HG03521 (cell line): Measurements from ENCODE around the gene MTHFSD.

Source experiments
- ATAC-seq: cut with Tn5 transposase; IDR thresholded peaks from one replicate; pipeline ENCODE4 v1.9.1; 2021; ENCODE audit warnings: mild to moderate bottlenecking, moderate library complexity; ENCODE audit not compliant: unreplicated experiment

The MTHFSD gene

GRCh38 chr16:86515777-86516622, 39.0 kb downstream of the MTHFSD start:
- no peak for ATAC-seq

GRCh38 chr16:86515413-86515776, 39.6 kb downstream of the MTHFSD start:
- ATAC-seq: no peak

DNA sequence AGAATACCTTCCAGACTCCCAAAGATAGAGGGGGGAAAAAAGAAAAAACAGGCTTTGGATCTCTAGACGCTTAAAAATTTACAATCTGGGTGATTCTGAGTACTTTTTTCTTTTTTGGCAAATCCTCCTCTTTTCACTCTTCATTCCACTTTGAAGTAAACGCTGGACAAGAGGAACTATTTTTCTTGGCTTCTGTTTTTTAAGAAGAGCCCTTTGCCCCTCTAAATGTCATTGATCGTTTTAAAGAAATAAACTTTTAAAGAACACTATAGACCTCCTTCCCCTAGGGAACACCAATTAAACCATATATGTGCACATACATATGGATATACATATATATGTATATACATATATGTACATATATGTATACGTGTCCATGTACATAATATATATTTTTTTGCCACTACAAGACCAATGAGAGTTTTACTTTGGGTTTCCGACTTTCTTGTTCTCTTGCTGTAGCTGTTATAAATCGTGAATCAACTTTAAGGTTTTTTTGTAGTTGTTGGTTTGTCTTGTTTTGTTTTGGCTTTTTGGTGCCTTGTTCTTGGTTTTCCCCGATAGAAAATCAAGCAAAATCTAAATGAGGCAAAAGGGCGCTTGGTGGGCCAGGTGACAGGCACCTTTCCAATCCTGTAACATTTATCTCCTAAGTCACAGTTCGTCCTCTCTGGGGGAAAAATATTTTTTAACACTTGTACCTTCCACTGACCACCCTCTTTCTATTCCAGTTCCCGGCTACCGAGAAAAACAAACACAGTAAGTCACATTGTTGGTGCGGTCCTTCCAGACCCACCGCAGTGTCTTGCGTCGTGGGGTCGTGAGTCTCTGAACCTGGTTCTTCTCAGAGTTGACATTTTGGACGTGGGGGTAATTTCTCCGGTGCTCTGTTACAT, 40.3 kb downstream of the MTHFSD start:
- no peak for ATAC-seq

GRCh38 chr16:86513471-86514277, 41.4 kb downstream of the MTHFSD start:
- ATAC-seq: no peak

GRCh38 chr16:86512860-86513470, 42.1 kb downstream of the MTHFSD start:
- no peak for ATAC-seq

- ATAC-seq: no peak
Observed at GRCh38 chr16:86512301-86512859, 42.7 kb downstream of the MTHFSD start.

DNA sequence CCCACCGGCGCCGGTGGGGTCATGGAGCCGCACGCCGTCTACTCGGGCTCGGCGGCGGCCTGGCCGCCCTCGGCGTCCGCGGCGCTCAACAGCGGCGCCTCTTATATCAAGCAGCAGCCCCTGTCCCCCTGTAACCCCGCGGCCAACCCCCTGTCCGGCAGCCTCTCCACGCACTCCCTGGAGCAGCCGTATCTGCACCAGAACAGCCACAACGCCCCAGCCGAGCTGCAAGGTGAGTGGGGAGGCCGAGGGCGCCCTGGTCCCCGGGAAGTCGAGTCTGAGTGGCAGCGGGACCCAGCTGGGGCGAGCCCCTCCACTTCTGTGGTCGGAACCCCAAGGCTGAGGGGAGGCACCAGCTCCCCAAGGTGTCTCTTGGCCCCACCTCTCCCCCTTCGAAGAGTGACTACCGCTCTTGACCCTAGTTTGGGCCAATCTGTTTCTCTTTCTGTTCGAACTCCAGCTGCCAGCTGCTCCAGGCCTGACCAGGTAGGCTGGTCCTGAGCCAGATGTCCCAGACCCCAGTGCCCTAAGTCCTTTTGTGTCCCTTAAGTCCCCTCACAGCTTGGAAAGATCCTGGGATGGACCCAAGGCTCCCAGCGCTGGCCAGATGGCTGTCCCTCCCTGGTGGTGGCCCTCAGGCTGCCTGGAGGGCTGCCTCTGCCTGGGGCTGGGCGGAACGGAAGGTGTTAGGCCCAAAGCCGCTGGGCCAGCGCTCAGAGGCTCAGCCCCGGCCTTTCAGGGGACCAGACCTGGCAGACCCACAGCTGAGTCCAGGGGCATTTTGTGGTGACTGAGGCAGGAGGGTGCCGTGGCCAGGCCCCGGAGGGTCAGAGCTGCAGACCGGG, 43.5 kb downstream of the MTHFSD start:
- no peak for ATAC-seq

DNA sequence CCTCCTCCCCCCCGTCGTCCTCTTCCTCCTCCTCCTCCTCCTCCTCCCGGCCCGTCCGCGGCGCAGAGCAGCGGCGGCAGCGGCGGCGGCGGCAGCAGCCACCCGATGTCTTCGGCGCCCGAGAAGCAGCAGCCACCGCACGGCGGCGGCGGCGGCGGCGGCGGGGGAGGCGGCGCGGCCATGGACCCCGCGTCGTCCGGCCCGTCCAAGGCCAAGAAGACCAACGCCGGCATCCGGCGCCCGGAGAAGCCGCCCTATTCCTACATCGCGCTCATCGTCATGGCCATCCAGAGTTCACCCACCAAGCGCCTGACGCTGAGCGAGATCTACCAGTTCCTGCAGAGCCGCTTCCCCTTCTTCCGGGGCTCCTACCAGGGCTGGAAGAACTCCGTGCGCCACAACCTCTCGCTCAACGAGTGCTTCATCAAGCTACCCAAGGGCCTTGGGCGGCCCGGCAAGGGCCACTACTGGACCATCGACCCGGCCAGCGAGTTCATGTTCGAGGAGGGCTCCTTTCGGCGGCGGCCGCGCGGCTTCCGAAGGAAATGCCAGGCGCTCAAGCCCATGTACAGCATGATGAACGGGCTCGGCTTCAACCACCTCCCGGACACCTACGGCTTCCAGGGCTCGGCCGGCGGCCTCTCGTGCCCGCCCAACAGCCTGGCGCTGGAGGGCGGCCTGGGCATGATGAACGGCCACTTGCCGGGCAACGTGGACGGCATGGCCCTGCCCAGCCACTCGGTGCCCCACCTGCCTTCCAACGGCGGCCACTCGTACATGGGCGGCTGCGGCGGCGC, 44.4 kb downstream of the MTHFSD start, which contains the start of gene FOXF1:
TSS of gene FOXF1 (plus strand) at position 63 of the 797 bp plus-strand sequence. CDS start at position 106, 43 bp downstream.
- no peak for ATAC-seq

- no peak for ATAC-seq
Observed at GRCh38 chr16:86509759-86510464, 45.1 kb downstream of the MTHFSD start.

DNA sequence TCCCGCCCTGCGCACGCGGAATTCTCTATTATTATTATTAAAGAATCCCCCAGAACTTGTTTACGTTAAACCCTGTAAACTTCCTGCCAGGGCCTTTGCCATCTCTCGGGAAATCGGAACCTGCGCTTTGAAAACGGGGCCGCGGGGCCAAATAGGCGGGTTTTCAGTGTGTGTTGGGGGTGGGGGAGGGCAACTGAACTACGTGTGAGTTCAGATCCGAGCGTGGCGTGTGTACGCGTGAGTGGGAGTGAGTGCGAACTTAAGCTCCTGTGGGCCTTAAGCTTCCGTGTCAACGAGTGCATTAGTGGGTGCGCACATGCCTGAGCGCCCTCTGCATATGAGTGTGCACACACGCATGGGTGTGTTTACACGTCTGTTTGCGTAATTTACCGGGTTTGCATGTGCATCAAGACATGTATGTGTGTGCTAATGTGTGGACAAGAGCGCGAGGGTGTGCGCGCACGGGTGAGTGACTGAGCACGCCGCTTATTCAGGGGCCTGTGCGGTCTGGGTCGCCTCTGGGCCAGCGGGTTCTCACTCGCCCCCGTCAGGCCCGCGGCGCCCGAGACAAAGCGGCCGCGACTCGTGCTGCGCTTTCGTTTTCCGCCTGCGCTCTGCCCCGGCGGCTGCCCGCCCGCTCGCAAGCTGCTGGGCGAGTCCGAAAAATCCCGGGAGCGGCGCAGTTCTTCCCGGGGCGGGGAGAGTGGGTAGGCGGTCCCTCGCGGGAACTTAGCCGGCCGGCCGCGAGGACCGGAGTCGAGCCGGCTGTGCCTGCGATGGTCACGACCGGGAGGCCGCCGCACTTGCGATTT, 45.9 kb downstream of the MTHFSD start:
- ATAC-seq: no peak

DNA sequence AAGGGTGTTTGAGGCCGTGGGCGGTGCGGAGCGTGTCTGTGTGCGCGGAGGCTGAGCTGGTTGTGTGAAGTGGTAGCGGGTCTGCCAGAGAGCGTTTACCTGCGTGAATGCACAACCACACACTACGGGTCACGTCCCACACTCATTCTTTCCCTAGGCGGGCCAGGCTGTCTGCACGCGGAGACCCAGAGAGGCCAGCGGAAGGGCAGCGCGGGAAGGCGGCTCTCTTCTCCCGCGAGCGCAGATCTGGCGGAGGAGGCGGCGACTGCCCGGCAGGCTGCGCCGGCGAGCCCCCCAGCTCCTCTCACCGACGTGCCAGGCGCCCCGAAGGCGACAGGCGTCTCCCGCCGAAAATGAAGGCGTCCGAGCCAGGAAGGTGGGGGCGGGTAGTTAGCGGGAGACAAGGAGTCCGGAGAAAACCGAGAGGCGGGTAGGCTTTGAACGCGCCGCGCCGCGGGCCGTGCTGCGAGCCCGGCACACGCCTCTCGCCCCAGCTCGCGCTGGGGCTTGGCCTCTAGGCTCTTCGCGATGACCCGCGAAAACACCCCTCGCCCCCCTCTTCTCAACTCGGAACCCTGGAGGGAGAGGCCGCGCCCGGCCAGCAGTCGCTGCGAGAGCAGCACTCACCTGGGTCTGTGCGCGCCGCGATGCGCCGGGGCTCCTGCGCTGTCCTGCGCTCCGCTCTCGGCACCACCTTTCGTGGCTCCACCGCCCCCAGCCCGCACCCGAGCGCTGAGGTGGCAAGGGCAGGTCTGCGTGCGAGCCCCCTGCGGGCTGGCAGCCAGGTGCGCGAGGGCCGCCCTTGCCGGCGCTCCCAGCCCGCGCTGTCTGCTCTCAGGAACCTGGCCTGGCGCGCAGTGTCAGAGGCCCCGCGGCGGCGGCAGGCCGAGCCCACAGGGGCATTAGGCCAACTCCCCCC, 46.7 kb downstream of the MTHFSD start:
- no peak for ATAC-seq

- ATAC-seq: no peak
Observed at GRCh38 chr16:86507173-86508027, 47.6 kb downstream of the MTHFSD start.

DNA sequence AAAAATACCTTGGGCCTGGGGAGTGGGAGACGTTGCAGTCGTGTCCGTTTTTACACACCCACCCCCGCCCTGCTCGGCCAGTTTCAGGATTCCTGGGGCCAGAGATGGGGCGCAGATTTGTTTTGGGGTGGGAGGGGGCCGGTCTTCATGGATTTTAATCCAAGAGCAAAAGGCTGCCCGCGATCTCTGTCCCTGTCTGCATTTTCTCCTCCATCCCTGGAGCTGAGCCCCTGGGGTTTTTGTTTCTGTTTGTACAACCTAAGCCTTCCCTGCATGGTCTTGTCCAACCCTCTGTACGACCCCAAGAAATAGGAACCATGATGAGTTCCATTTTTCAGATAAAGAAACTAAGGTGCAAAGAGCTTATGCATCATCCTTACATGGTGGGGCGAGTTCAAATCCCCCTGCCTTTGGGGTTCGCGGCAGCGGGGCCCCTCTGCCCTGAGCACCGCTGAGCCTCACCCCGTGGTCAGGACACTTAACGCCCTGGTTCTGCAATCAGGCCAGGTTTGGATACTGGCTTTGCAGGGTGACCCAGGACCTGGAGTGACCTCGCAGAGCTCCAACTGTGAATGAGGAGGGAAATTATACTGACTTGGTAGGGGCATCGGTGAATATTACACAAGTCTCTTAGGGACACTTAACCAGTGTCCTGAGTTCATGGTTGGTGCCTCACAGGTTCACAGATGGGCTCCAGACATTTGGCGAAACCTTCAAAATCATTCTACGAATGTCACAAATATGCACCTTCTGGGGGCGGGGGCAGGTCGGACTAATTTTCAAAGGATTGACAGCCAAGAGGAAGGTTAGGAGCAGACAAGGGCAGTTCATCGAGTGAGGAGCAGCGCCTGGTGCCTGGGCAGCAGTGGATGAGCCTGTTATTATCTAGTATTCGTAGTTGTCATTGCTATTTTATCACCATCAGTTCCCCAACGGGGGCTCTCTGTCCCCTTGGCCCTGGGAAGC, 48.9 kb downstream of the MTHFSD start:
- ATAC-seq: no peak
